WTC11 (cell line): ENCODE measurements around the gene RSL1D1. TPM values are rescaled to one million over a fixed set of nuclear protein-coding genes. Genes with fewer than 3 reads are reported as not detected.

Experiments used
- ATAC-seq: fragments of 200-7000 bp; cut with Tn5 transposase; 2 replicates; pipeline ENCODE4 v1.10.0; 2021; ENCODE audit warnings: mild to moderate bottlenecking, moderate library complexity
- CTCF ChIA-PET: fragments of 300-600 bp; sonication (Branson Sonifier 250); formaldehyde crosslinking; loops from one replicate; lab custom pipeline; 2021; ENCODE audit warnings: antibody characterized with exemption; lab: Charles Lee
- POLR2A ChIA-PET: fragments of 350-600 bp; sonication (Branson Sonifier 250); formaldehyde crosslinking; loops from one replicate; lab custom pipeline; 2021; ENCODE audit warnings: antibody characterized with exemption; lab: Charles Lee
- DNase-seq: peaks from one replicate; pipeline ENCODE4 v3.0.0; 2021; ENCODE audit warnings: low spot score
- H3K27ac Mint-ChIP-seq: 2 replicates; pipeline ENCODE4 v1.8.0; 2021; ENCODE audit warnings: mixed read lengths
- H3K27me3 Mint-ChIP-seq: 2 replicates; pipeline ENCODE4 v1.8.0; 2021; ENCODE audit warnings: low read depth, mild to moderate bottlenecking, moderate library complexity, mixed read lengths
- H3K36me3 Mint-ChIP-seq: 2 replicates; pipeline ENCODE4 v1.8.0; 2021; ENCODE audit warnings: mixed read lengths
- H3K4me1 Mint-ChIP-seq: 2 replicates; pipeline ENCODE4 v1.8.0; 2022; ENCODE audit warnings: mixed read lengths
- H3K4me3 Mint-ChIP-seq: 2 replicates; pipeline ENCODE4 v1.8.0; 2021; ENCODE audit warnings: mild to moderate bottlenecking, moderate library complexity, mixed read lengths
- H3K9me3 Mint-ChIP-seq: 2 replicates; pipeline ENCODE4 v1.8.0; 2021; ENCODE audit warnings: mixed read lengths
- AFF4 ChIP-seq: sonication (generic); formaldehyde crosslinking; IDR thresholded peaks from 2 replicates; pipeline ENCODE4 v1.8.1; 2023; ENCODE audit warnings: mild to moderate bottlenecking, missing genetic modification reagents, borderline replicate concordance
- ARID4B ChIP-seq: sonication (generic); formaldehyde crosslinking; IDR thresholded peaks from 2 replicates; pipeline ENCODE4 v1.8.0; 2023; ENCODE audit warnings: missing genetic modification reagents, mild to moderate bottlenecking, borderline replicate concordance
- CBFB ChIP-seq: sonication (generic); formaldehyde crosslinking; IDR thresholded peaks from 2 replicates; pipeline ENCODE4 v1.8.1; 2022; ENCODE audit warnings: mild to moderate bottlenecking, low read depth, missing genetic modification reagents
- CREB1 ChIP-seq: sonication (generic); formaldehyde crosslinking; IDR thresholded peaks from 2 replicates; pipeline ENCODE4 v1.8.0; 2023; ENCODE audit warnings: mild to moderate bottlenecking, missing genetic modification reagents
- ETV6 ChIP-seq: sonication (generic); formaldehyde crosslinking; IDR thresholded peaks from 2 replicates; pipeline ENCODE4 v1.8.1; 2022; ENCODE audit warnings: mild to moderate bottlenecking, missing genetic modification reagents
- FOXK1 ChIP-seq: sonication (generic); formaldehyde crosslinking; IDR thresholded peaks from 2 replicates; pipeline ENCODE4 v1.8.0; 2022; ENCODE audit warnings: mild to moderate bottlenecking, moderate library complexity, missing genetic modification reagents
- GRHL2 ChIP-seq: fragments of 250-450 bp; sonication (Bioruptor Pico); IDR thresholded peaks from 2 replicates; pipeline ENCODE4 v1.8.0; 2022; ENCODE audit warnings: mild to moderate bottlenecking, moderate library complexity; ENCODE audit not compliant: insufficient replicate concordance, severe bottlenecking
- GTF2I ChIP-seq: fragments of 250-450 bp; sonication (Bioruptor Pico); conservative IDR thresholded peaks from 2 replicates; pipeline ENCODE4 v1.4.0; 2021; ENCODE audit warnings: mild to moderate bottlenecking
- MAX ChIP-seq: sonication (generic); formaldehyde crosslinking; IDR thresholded peaks from 2 replicates; pipeline ENCODE4 v1.8.0; 2022; ENCODE audit warnings: mild to moderate bottlenecking, missing genetic modification reagents
- NFE2L1 ChIP-seq: sonication (generic); formaldehyde crosslinking; IDR thresholded peaks from 2 replicates; pipeline ENCODE4 v1.8.1; 2023; ENCODE audit warnings: missing genetic modification reagents
- NR3C1 ChIP-seq: sonication (generic); formaldehyde crosslinking; conservative IDR thresholded peaks from 2 replicates; pipeline ENCODE4 v1.8.1; 2023; ENCODE audit warnings: low read depth, mild to moderate bottlenecking, missing genetic modification reagents
- PREB ChIP-seq: sonication (generic); formaldehyde crosslinking; IDR thresholded peaks from 2 replicates; pipeline ENCODE4 v1.8.1; 2022; ENCODE audit warnings: mild to moderate bottlenecking, missing genetic modification reagents, moderate library complexity, borderline replicate concordance
- RORB ChIP-seq: fragments of 250-450 bp; sonication (Bioruptor Pico); IDR thresholded peaks from 2 replicates; pipeline ENCODE4 v1.9.0; 2021; ENCODE audit warnings: mild to moderate bottlenecking
- TCF7 ChIP-seq: sonication (generic); formaldehyde crosslinking; IDR thresholded peaks from 2 replicates; pipeline ENCODE4 v1.8.0; 2022; ENCODE audit warnings: mild to moderate bottlenecking, low read depth, missing genetic modification reagents, moderate library complexity
- TEAD1 ChIP-seq: sonication (generic); formaldehyde crosslinking; IDR thresholded peaks from 2 replicates; pipeline ENCODE4 v1.8.0; 2022; ENCODE audit warnings: mild to moderate bottlenecking, missing genetic modification reagents
- ZBTB21 ChIP-seq: sonication (generic); formaldehyde crosslinking; IDR thresholded peaks from 2 replicates; pipeline ENCODE4 v1.8.1; 2023; ENCODE audit warnings: mild to moderate bottlenecking, missing genetic modification reagents, borderline replicate concordance
- ZNF121 ChIP-seq: sonication (generic); formaldehyde crosslinking; IDR thresholded peaks from 2 replicates; pipeline ENCODE4 v1.8.0; 2023; ENCODE audit warnings: missing genetic modification reagents
- ZNF425 ChIP-seq: fragments of 250-450 bp; sonication (Bioruptor Pico); conservative IDR thresholded peaks from 2 replicates; pipeline ENCODE4 v1.9.0; 2021; ENCODE audit warnings: mild to moderate bottlenecking
- ZNF671 ChIP-seq: fragments of 250-450 bp; sonication (Bioruptor Pico); IDR thresholded peaks from 2 replicates; pipeline ENCODE4 v1.8.0; 2021; ENCODE audit warnings: mild to moderate bottlenecking
- total RNA-seq: library from RNA; stranded (reverse); gene quantifications from 3 replicates; pipeline ENCODE4 v1.2.3, GENCODE V29; 2021

The RSL1D1 gene
- total RNA-seq, 1 experiment from 2014 or later = 227 TPM

- Mint-ChIP-seq H3K4me3 (no peak overlapping the region), H3K9me3 (no peaks in the 10 kb centered on the region), H3K27ac (no peak overlapping the region), H3K36me3 (no peaks in the 10 kb centered on the region), H3K4me1 (peaks cover 6% of the 10 kb centered on the region), H3K27me3 (no peaks in the 10 kb centered on the region)
- ChIA-PET CTCF (no interaction called here), POLR2A (no interaction called here)
- ATAC-seq (no peak), DNase-seq (no peak)
- no peak for TF ChIP-seq TEAD1 (CRISPR knock-in tag)
Measured at GRCh38 chr16:11805556-11805955, 45.8 kb downstream of the RSL1D1 start.

- Mint-ChIP-seq H3K27ac (no peak overlapping the region), H3K9me3 (no peaks in the 10 kb centered on the region), H3K4me3 (no peak overlapping the region), H3K27me3 (no peaks in the 10 kb centered on the region), H3K36me3 (no peaks in the 10 kb centered on the region), H3K4me1 (peaks cover 23% of the 10 kb centered on the region)
- ChIA-PET CTCF (no interaction called here), POLR2A (no interaction called here)
- no peak for DNase-seq
- TF ChIP-seq ZNF121 (no peak), ZNF671 (no peak), GTF2I (CRISPR knock-in tag) (no peak), RORB (CRISPR knock-in tag) (no peak), FOXK1 (CRISPR knock-in tag) (no peak), ETV6 (CRISPR knock-in tag) (no peak), CBFB (no peak), ARID4B (CRISPR knock-in tag) (no peak), MAX (CRISPR knock-in tag) (no peak), ZBTB21 (CRISPR knock-in tag) (no peak), GRHL2 (CRISPR knock-in tag) (no peak)
- ATAC-seq = no peak
Measured at GRCh38 chr16:11801481-11802021, 49.8 kb downstream of the RSL1D1 start.

GRCh38 chr16:11800382-11800718, 51.0 kb downstream of the RSL1D1 start:
- ChIA-PET CTCF (no interaction called here), POLR2A (no interaction called here)
- no peak for DNase-seq
- H3K27me3 Mint-ChIP-seq = no peaks in the 10 kb centered on the region
- no peak overlapping the region for H3K4me3 Mint-ChIP-seq
- H3K36me3 Mint-ChIP-seq = no peaks in the 10 kb centered on the region
- ATAC-seq = no peak
- no peaks in the 10 kb centered on the region for H3K9me3 Mint-ChIP-seq
- H3K4me1 Mint-ChIP-seq = peaks cover 29% of the 10 kb centered on the region
- H3K27ac Mint-ChIP-seq = peak overlapping the region; percentile 41; the same call in 1 of the 2 replicates
- TF ChIP-seq NR3C1 (CRISPR knock-in tag) (no peak), NFE2L1 (no peak), AFF4 (CRISPR knock-in tag) (no peak), CREB1 (CRISPR knock-in tag) (no peak), ZNF671 (no peak), PREB (no peak), ZNF425 (CRISPR knock-in tag) (no peak), TCF7 (CRISPR knock-in tag) (no peak)
